PFSK-1 (cell line): Measurements from ENCODE around the gene SH3BGRL2.

Experiments
- FOXP2 ChIP-seq: optimal IDR thresholded peaks from 2 replicates; pipeline ENCODE3; 2011; ENCODE audit warnings: borderline replicate concordance, control low read depth, inconsistent platforms; ENCODE audit not compliant: insufficient read depth; ENCODE audit errors: extremely low read length, extremely low read depth
- POLR2AphosphoS5 ChIP-seq: IDR thresholded peaks from 2 replicates; pipeline ENCODE4 v1.6.1; 2012; ENCODE audit warnings: low read depth, mild to moderate bottlenecking, control low read depth, low read length, moderate library complexity
- SIN3A ChIP-seq: IDR thresholded peaks from 2 replicates; pipeline ENCODE4 v1.6.1; 2012; ENCODE audit warnings: mild to moderate bottlenecking, low read length, moderate library complexity, borderline replicate concordance; ENCODE audit not compliant: insufficient read depth
- TAF1 ChIP-seq: IDR thresholded peaks from 2 replicates; pipeline ENCODE4 v1.6.1; 2012; ENCODE audit warnings: low read length, control low read depth, borderline replicate concordance; ENCODE audit not compliant: insufficient read depth
- TF ChIP-seq, protein P1 (sequence below), 2 experiments: IDR thresholded peaks; 2 replicates each; pipeline versions ENCODE4 v1.6.1 to v1.8.0; 2011 to 2012; ENCODE audit warnings: low read depth in 2 of 2, low read length in 2 of 2, control low read depth in 1 of 2, inconsistent platforms in 1 of 2, mild to moderate bottlenecking in 1 of 2, moderate library complexity in 1 of 2; ENCODE audit not compliant: insufficient read depth in 1 of 2

DNA sequence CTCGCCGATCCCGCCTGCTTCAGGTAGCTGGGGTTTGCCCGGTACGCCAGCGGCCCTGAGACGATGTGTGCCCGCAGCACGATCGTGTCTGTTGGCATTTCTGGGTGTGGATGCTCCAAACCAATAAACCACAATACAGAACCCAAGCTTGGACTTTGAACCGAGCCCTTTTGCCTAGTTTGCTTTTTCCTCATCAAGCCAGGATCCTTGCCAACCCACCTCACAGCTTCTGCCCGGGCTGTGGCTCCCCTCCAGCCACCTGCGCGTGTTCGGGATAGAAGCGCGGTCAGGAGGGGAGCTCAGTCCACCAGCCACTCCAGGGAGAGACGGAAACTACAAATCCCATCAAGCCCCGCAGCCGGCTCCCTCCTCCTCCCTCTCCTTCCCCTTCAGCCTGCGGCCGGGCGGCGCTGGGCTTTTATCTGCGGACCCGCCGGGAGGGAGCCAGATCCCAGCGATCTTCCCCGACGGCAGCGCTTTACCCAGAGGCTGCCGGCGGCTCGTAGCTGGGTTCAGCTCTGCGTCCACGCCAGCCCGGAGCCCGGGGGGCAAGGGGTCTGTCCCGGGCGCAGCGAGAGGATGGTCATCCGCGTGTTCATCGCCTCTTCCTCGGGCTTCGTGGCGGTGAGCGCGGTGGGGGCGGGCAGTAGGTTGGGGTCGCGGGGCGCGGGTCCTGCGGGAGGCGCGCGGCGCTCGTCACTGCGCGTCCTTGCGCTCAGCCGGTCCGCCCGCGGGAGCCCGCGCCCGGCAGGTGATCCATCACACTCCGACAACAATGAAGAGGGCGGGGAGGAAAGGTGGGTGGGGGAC is at the start of gene SH3BGRL2:
- TF ChIP-seq POLR2AphosphoS5 (no peak), TAF1 (no peak), SIN3A (no peak), FOXP2 (no peak)
- TF ChIP-seq, protein P1, sequence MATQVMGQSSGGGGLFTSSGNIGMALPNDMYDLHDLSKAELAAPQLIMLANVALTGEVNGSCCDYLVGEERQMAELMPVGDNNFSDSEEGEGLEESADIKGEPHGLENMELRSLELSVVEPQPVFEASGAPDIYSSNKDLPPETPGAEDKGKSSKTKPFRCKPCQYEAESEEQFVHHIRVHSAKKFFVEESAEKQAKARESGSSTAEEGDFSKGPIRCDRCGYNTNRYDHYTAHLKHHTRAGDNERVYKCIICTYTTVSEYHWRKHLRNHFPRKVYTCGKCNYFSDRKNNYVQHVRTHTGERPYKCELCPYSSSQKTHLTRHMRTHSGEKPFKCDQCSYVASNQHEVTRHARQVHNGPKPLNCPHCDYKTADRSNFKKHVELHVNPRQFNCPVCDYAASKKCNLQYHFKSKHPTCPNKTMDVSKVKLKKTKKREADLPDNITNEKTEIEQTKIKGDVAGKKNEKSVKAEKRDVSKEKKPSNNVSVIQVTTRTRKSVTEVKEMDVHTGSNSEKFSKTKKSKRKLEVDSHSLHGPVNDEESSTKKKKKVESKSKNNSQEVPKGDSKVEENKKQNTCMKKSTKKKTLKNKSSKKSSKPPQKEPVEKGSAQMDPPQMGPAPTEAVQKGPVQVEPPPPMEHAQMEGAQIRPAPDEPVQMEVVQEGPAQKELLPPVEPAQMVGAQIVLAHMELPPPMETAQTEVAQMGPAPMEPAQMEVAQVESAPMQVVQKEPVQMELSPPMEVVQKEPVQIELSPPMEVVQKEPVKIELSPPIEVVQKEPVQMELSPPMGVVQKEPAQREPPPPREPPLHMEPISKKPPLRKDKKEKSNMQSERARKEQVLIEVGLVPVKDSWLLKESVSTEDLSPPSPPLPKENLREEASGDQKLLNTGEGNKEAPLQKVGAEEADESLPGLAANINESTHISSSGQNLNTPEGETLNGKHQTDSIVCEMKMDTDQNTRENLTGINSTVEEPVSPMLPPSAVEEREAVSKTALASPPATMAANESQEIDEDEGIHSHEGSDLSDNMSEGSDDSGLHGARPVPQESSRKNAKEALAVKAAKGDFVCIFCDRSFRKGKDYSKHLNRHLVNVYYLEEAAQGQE (IDR thresholded peaks at IDR 0.05; ENCODE audit: insufficient read depth in 1 of 2, low read depth in 2 of 2, low read length in 2 of 2), result no peak
